ENCODE results near the gene LARP1. TPM values are rescaled to one million over a fixed set of nuclear protein-coding genes. Genes with fewer than 3 reads are reported as not detected.

The LARP1 gene
- polyA plus RNA-seq, 6 donors from 2014 or later = 4.3 to 22.7 (median 11.1) TPM

GRCh38 chr5:154778534-154778933 is 23.4 kb downstream of the LARP1 start:
- peak overlapping the region in 2 of 6 donors; percentile 20 to 24 for H3K27ac Mint-ChIP-seq
- DNase-seq (no peak), ATAC-seq (ENCODE audit: low read depth in 2 of 2) (no peak)
- no peaks in the 10 kb centered on the region for H3K9me3 Mint-ChIP-seq
- no peaks in the 10 kb centered on the region for H3K27me3 Mint-ChIP-seq
- no peak overlapping the region for H3K4me3 Mint-ChIP-seq
- H3K36me3 Mint-ChIP-seq = no peaks in the 10 kb centered on the region
- peaks cover 39 to 90% (median 73%) of the 10 kb centered on the region in 3 donors for H3K4me1 Mint-ChIP-seq

DNA sequence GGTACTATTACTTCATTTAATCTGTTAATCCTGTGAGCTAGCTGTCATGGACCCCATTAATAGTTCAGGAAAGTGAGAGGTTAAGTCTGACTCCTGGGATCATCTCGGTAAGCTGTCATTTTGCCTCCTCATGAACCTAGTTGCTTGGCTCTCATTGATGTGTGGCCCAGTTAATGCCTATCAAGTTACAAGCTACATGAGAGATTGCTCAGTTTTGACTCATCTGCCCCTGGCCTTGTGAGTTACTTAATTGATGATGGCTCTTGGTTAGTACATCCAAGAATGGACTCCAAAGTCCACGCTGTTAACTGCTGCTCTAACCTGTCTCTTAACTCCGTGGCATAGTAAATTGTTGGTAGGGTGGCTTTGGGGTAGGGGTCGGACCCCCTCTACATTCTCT is 23.9 kb downstream of the LARP1 start:
- ATAC-seq (ENCODE audit: low read depth in 2 of 2) (no peak), DNase-seq (no peak)
- Mint-ChIP-seq H3K4me3 (no peak overlapping the region), H3K27ac (peak overlapping the region in 4 of 6 donors; percentile 9 to 63 (median 36)), H3K27me3 (no peaks in the 10 kb centered on the region), H3K9me3 (no peaks in the 10 kb centered on the region), H3K36me3 (no peaks in the 10 kb centered on the region), H3K4me1 (peaks cover 41 to 90% (median 73%) of the 10 kb centered on the region in 3 donors)

DNA sequence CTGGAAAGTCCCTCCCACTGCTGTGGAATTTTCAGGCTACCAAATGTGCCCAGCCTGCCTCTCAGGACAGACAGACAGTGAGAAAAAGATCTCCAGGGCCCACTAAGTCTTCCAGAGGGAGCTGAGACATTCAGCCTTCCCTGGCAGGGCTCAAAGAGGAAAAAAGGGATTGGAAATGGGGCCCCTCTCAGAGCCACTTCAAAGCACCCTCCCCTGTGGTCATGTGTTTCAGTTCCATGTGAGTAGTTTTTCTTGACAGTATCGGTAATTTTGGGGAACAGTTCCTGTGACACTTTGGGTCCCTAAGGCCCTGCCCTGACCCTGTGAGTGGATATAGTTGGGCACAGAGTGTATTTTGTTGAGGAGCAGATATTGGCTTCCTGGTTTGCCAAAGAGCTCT is 25.0 kb downstream of the LARP1 start:
- Mint-ChIP-seq H3K27me3 (no peaks in the 10 kb centered on the region), H3K4me1 (peaks cover 43 to 90% (median 73%) of the 10 kb centered on the region in 3 donors), H3K27ac (peak overlapping the region in 5 of 6 donors; percentile 5 to 82 (median 47)), H3K36me3 (no peaks in the 10 kb centered on the region), H3K9me3 (no peaks in the 10 kb centered on the region), H3K4me3 (peak overlapping the region in 2 of 8 donors; percentile 16 to 64)
- no peak for ATAC-seq (ENCODE audit: low read depth in 2 of 2)
- DNase-seq = no peak

DNA sequence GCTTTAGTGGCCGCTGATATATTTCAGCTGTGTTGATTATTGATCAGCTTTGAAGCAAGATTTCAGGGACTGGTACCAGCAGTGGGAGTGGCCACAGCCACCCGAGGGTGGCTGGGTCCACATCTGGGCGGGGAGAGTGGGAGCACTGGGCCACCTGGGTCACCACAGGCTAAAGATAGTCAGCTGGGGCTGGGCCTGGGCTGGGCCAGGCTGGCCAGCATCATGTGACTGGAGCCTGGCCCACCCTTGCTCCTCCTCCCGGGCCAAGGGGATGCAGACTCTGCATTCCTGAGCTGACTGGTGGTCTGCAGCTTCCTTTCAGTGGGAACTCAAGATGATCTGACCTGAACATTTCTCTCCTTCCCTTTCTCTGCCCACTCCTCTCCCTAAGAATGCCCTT is 27.1 kb downstream of the LARP1 start:
- H3K9me3 Mint-ChIP-seq = no peaks in the 10 kb centered on the region
- no peaks in the 10 kb centered on the region for H3K36me3 Mint-ChIP-seq
- ATAC-seq (ENCODE audit: low read depth in 2 of 2) (no peak), DNase-seq (no peak)
- no peaks in the 10 kb centered on the region for H3K27me3 Mint-ChIP-seq
- no peak overlapping the region for H3K4me3 Mint-ChIP-seq
- peaks cover 54 to 97% (median 84%) of the 10 kb centered on the region in 3 donors for H3K4me1 Mint-ChIP-seq
- peak overlapping the region in 5 of 6 donors; percentile 33 to 81 (median 74) for H3K27ac Mint-ChIP-seq

GRCh38 chr5:154782812-154783592 is 27.8 kb downstream of the LARP1 start:
- Mint-ChIP-seq H3K27ac (peak overlapping the region in 5 of 6 donors; percentile 33 to 81 (median 74)), H3K36me3 (no peaks in the 10 kb centered on the region), H3K4me3 (no peak overlapping the region), H3K9me3 (no peaks in the 10 kb centered on the region), H3K27me3 (no peaks in the 10 kb centered on the region), H3K4me1 (peaks cover 59 to 100% (median 91%) of the 10 kb centered on the region in 3 donors)
- DNase-seq = no peak
- no peak for ATAC-seq (ENCODE audit: low read depth in 2 of 2)

- Mint-ChIP-seq H3K36me3 (no peaks in the 10 kb centered on the region), H3K4me3 (peak overlapping the region in 1 of 8 donors; percentile 64), H3K27me3 (no peaks in the 10 kb centered on the region), H3K4me1 (peaks cover 64 to 97% (median 96%) of the 10 kb centered on the region in 3 donors), H3K9me3 (no peaks in the 10 kb centered on the region), H3K27ac (peak overlapping the region in 4 of 6 donors; percentile 20 to 95 (median 64))
- ATAC-seq (ENCODE audit: low read depth in 2 of 2) (no peak), DNase-seq (no peak)
These were observed 28.7 kb downstream of the LARP1 start for GRCh38 chr5:154783774-154784460.

DNA sequence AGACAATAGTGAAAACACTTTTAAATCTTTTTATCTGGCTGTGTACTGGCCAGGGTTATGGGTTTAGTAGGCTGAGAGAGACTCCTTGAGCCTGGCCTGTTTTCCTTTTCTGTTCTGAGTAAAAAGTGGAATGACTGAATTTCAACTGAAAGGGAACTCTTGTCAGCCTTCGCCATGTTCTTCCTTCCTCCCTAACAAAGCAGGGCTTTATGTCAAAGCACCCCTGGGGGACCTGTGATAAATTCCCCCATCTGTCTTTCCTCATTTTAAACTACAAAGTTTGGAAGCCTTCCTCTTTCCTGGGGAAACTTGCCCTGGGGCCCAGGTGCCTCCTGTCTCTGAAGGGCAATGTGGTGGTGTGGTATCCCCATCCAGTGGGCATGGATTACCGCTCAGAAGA is 29.7 kb downstream of the LARP1 start:
- peak overlapping the region; percentile 35 to 95 (median 65) for H3K27ac Mint-ChIP-seq
- H3K36me3 Mint-ChIP-seq = no peaks in the 10 kb centered on the region
- H3K4me1 Mint-ChIP-seq = peaks cover 63 to 89% (median 88%) of the 10 kb centered on the region in 3 donors
- no peaks in the 10 kb centered on the region for H3K27me3 Mint-ChIP-seq
- peak overlapping the region in 1 of 8 donors; percentile 9 for H3K4me3 Mint-ChIP-seq
- DNase-seq = no peak
- no peaks in the 10 kb centered on the region for H3K9me3 Mint-ChIP-seq
- no peak for ATAC-seq (ENCODE audit: low read depth in 2 of 2)

GRCh38 chr5:154786414-154786813 is 31.2 kb downstream of the LARP1 start:
- H3K9me3 Mint-ChIP-seq = no peaks in the 10 kb centered on the region
- H3K27ac Mint-ChIP-seq = peak overlapping the region in 3 of 6 donors; percentile 6 to 92 (median 86)
- DNase-seq (no peak), ATAC-seq (ENCODE audit: low read depth in 2 of 2) (no peak)
- no peak overlapping the region for H3K4me3 Mint-ChIP-seq
- H3K36me3 Mint-ChIP-seq = no peaks in the 10 kb centered on the region
- H3K4me1 Mint-ChIP-seq = peaks cover 65 to 88% (median 88%) of the 10 kb centered on the region in 3 donors
- no peaks in the 10 kb centered on the region for H3K27me3 Mint-ChIP-seq

DNA sequence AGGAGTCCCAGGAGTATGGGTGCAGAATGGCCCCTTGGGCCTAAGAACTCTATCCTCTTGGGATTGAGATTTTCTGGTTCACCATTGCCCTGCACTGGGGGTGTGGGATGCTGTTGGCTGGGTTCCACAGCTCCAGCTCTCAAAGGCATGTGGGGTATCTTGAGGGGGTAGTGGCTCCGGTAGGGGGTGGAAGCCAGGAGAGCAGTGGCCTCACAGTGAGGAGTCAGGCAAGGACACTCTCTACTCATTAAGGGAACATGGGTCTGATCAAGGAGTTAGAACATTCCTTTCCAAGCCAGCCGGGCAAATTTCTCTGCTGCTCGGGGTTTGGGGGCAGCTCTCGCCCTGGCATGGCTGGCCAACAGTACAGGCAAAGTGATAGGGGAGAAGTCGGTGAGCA is 33.0 kb downstream of the LARP1 start:
- no peaks in the 10 kb centered on the region for H3K9me3 Mint-ChIP-seq
- ATAC-seq (ENCODE audit: low read depth in 2 of 2) (no peak), DNase-seq (no peak)
- H3K36me3 Mint-ChIP-seq = peaks cover 0 to 11% of the 10 kb centered on the region in 2 donors
- peak overlapping the region in 3 of 8 donors; percentile 3 to 67 (median 49) for H3K4me3 Mint-ChIP-seq
- H3K27me3 Mint-ChIP-seq = no peaks in the 10 kb centered on the region
- peak overlapping the region; percentile 84 to 97 (median 92) for H3K27ac Mint-ChIP-seq
- peaks cover 53 to 74% (median 70%) of the 10 kb centered on the region in 3 donors for H3K4me1 Mint-ChIP-seq

DNA sequence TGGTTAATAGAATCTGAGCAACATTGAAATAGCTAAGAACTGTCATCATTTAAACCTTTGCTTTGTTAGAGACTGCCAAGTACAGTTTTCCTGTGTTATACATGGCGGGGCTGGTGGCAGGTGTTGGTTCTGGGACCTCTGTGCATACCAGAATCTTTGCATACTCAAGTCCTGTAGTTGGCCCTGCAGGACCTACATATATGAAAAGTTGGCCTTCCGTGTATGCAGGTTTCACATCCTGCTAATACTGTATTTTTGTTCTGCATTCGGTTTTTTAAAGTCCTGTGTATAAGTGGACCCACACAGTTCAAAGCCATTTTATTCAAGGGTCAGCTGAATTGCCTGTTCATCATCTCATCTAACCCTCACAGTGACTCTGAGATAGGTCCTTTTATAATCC is 36.4 kb downstream of the LARP1 start:
- DNase-seq (no peak), ATAC-seq (ENCODE audit: low read depth in 2 of 2) (peak in 1 of 2 donors; percentile 57)
- Mint-ChIP-seq H3K4me3 (peak overlapping the region in 1 of 8 donors; percentile 10), H3K27me3 (no peaks in the 10 kb centered on the region), H3K36me3 (peaks cover 4 to 19% of the 10 kb centered on the region in 2 donors), H3K27ac (peak overlapping the region in 2 of 6 donors; percentile 84 to 89), H3K4me1 (peaks cover 29 to 40% (median 37%) of the 10 kb centered on the region in 3 donors), H3K9me3 (no peaks in the 10 kb centered on the region)

DNA sequence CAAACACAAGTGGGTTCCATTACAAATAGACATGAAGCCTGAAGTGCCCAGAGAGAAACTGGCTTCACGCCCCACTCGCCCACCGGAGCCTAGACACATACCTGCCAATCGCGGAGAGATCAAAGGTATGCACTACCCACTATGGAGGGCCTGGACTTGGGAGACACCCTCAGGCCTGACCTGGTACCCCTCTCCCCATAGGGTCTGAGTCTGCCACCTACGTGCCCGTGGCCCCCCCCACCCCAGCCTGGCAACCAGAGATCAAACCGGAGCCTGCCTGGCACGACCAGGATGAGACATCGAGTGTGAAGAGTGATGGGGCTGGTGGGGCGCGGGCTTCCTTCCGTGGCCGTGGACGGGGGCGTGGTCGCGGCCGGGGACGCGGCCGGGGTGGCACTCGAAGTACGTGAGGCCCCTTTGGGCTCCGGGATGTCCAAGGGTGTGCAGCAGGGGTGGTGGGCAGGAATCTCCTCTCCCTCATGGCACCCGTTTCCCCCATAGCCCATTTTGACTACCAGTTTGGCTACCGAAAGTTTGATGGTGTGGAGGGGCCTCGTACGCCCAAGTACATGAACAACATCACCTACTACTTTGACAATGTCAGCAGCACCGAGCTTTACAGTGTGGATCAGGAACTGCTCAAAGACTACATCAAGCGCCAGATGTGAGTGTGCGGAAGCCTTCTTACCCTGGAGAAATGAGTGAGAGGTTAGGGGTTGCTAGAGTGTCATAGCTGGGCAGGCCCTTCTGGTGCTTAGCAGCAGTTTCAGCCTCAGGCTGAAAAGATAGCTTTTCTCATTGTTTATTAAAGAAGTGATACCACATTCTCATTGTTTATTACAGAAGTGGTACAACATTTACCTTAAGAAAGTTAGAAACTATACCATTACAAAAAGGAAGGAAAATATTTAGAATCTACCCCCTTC is 38.7 kb downstream of the LARP1 start:
- no peaks in the 10 kb centered on the region for H3K9me3 Mint-ChIP-seq
- H3K4me1 Mint-ChIP-seq = peaks cover 16 to 20% (median 17%) of the 10 kb centered on the region in 3 donors
- H3K27ac Mint-ChIP-seq = peak overlapping the region in 2 of 6 donors; percentile 7 to 60
- no peak overlapping the region for H3K4me3 Mint-ChIP-seq
- peaks cover 8 to 25% of the 10 kb centered on the region in 2 donors for H3K36me3 Mint-ChIP-seq
- no peak for DNase-seq
- H3K27me3 Mint-ChIP-seq = no peaks in the 10 kb centered on the region
- no peak for ATAC-seq (ENCODE audit: low read depth in 2 of 2)

DNA sequence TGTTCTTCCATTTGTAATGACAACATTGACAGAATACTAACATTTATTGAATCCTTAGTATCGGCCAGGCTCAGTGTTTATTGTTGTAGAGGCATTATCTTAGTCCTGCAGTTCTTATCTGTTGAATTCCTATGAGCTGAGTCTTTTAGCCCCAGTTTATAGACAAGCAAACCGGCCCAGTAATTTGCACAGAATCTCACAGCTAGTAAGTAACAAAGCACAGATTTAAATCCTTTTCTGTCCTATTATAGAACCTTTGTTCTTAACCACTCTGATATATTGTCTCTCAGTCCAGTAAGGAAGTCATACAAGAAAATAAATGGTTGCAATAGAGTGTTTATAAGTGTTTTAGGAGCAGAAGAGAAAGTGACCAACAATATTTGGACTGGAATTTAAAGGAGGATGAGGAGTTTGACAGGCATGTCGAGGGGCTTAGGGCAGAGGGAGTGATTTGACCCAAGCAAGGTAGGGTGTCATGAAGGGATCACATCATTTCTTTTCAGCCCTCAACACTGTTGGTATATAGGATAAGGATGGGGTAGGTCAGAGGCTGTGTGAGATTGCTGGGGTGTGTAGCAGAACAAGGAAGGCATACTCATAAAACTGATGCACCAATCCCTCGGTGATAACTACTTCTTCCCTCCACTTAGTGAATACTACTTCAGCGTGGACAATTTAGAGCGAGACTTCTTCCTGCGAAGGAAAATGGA is 39.5 kb downstream of the LARP1 start:
- ATAC-seq (ENCODE audit: low read depth in 2 of 2) (no peak), DNase-seq (no peak)
- H3K27me3 Mint-ChIP-seq = no peaks in the 10 kb centered on the region
- peak overlapping the region in 2 of 6 donors; percentile 3 to 72 for H3K27ac Mint-ChIP-seq
- no peak overlapping the region for H3K4me3 Mint-ChIP-seq
- H3K4me1 Mint-ChIP-seq = peaks cover 16 to 20% (median 17%) of the 10 kb centered on the region in 3 donors
- no peaks in the 10 kb centered on the region for H3K9me3 Mint-ChIP-seq
- H3K36me3 Mint-ChIP-seq = peaks cover 8 to 28% of the 10 kb centered on the region in 2 donors

Measured in naive B cell (primary cell).